Epithelial cell of esophagus (primary cell): ENCODE data around the gene FTHL17.
A peak's percentile ranks its signal among the peaks of the same experiment; 100 is the strongest.

Experiments
- DNase-seq: peaks from one replicate; pipeline ENCODE4 v3.0.0; 2010; ENCODE audit warnings: low read depth
- H3K4me3 ChIP-seq: 2 replicates; pipeline ENCODE4 v1.5.1; 2011; ENCODE audit warnings: mild to moderate bottlenecking, low read length, control low read depth
- TF ChIP-seq, protein P1 (sequence below): IDR thresholded peaks from 2 replicates; pipeline ENCODE4 v1.5.1; 2011; ENCODE audit warnings: low read depth, mild to moderate bottlenecking, low read length, control low read depth, inconsistent platforms; ENCODE audit not compliant: insufficient read depth; ENCODE audit errors: missing control alignments

The FTHL17 gene

GRCh38 chrX:31071262-31071661, 579 bp downstream of the FTHL17 start:
- TF ChIP-seq, protein P1, sequence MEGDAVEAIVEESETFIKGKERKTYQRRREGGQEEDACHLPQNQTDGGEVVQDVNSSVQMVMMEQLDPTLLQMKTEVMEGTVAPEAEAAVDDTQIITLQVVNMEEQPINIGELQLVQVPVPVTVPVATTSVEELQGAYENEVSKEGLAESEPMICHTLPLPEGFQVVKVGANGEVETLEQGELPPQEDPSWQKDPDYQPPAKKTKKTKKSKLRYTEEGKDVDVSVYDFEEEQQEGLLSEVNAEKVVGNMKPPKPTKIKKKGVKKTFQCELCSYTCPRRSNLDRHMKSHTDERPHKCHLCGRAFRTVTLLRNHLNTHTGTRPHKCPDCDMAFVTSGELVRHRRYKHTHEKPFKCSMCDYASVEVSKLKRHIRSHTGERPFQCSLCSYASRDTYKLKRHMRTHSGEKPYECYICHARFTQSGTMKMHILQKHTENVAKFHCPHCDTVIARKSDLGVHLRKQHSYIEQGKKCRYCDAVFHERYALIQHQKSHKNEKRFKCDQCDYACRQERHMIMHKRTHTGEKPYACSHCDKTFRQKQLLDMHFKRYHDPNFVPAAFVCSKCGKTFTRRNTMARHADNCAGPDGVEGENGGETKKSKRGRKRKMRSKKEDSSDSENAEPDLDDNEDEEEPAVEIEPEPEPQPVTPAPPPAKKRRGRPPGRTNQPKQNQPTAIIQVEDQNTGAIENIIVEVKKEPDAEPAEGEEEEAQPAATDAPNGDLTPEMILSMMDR = no peak
- no peak overlapping the region for H3K4me3 ChIP-seq
- DNase-seq = no peak

DNA sequence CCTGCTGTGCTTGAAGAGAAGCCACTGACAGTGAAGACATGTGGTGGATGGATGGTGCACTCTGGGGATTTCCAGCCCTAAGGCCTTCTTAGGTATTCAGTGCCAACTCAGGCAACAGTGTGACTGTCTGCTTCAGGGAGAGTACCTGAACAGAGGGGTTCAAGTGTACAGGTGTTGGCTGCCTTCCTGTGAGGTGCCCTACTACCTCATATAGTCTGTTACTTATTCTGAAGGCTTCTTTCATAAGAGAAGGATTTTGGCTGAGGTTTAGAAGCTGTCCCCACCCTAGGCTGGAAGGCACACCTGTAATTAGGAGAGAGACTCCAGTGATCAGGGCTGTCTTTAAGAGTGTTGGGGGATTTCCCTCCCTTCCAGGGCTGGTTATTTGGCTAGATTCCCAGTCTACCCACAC, 1.8 kb downstream of the FTHL17 start:
- H3K4me3 ChIP-seq = no peak overlapping the region
- TF ChIP-seq, protein P1 = no peak
- DNase-seq = peak; percentile 47

- no peak overlapping the region for H3K4me3 ChIP-seq
- no peak for DNase-seq
- TF ChIP-seq, protein P1 = no peak
These were observed 8.7 kb downstream of the FTHL17 start for GRCh38 chrX:31063114-31063513.

DNA sequence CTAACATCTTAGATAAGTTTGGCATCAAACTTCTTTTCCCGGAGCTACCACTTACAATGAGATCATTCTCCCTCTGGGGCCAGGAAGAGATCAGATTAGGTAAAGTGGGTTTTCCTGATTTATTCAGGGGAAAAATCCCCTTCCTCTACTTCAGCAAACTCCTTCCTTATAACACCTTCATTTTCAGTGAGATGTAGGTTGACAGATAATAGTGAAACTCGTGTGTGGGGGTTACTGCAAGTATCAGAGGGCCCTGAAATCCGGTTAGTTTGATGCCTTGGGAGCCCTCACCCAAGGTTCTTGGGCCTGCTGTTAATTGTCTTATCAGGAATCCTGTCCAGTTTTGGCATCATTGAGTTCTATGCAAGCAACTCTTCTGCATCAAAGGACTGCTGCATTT, 10.8 kb downstream of the FTHL17 start:
- no peak overlapping the region for H3K4me3 ChIP-seq
- no peak for DNase-seq
- TF ChIP-seq, protein P1 = no peak

GRCh38 chrX:31060016-31060415, 11.8 kb downstream of the FTHL17 start:
- H3K4me3 ChIP-seq = no peak overlapping the region
- TF ChIP-seq, protein P1 = no peak
- no peak for DNase-seq

GRCh38 chrX:31058284-31058683, 13.6 kb downstream of the FTHL17 start:
- TF ChIP-seq, protein P1 = no peak
- no peak for DNase-seq
- no peak overlapping the region for H3K4me3 ChIP-seq

DNA sequence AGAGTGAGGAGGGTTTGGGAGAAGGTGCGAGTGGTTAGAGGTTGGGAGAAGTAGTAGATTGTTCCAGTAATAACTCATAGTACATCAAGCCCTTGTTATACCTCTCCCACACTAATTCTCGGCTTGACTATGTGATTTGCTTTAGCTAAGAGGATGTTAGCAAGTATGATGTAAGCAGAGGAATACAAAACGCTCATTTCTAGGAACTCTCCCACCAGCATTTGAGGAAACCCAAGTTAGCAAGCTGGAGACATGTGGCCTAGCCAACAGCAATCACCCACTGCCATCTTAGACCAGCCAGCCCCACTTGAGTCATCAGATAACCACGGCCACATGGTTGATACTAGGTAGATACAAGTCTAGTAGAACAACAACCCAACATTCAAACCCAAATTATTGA, 14.2 kb downstream of the FTHL17 start:
- TF ChIP-seq, protein P1 = no peak
- H3K4me3 ChIP-seq = no peak overlapping the region
- DNase-seq = no peak
